ENCODE data around the gene E2F3. TPM values are rescaled to one million over a fixed set of nuclear protein-coding genes. Genes with fewer than 3 reads are reported as not detected.

The E2F3 gene
- total RNA-seq, 4 donors from 2014 or later, result 4.2 to 7.4 (median 6.9) TPM

- no peak for DNase-seq
- TF ChIP-seq, protein P1, sequence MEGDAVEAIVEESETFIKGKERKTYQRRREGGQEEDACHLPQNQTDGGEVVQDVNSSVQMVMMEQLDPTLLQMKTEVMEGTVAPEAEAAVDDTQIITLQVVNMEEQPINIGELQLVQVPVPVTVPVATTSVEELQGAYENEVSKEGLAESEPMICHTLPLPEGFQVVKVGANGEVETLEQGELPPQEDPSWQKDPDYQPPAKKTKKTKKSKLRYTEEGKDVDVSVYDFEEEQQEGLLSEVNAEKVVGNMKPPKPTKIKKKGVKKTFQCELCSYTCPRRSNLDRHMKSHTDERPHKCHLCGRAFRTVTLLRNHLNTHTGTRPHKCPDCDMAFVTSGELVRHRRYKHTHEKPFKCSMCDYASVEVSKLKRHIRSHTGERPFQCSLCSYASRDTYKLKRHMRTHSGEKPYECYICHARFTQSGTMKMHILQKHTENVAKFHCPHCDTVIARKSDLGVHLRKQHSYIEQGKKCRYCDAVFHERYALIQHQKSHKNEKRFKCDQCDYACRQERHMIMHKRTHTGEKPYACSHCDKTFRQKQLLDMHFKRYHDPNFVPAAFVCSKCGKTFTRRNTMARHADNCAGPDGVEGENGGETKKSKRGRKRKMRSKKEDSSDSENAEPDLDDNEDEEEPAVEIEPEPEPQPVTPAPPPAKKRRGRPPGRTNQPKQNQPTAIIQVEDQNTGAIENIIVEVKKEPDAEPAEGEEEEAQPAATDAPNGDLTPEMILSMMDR (IDR thresholded peaks at IDR 0.05), result no peak
- TF ChIP-seq POLR2A (IDR thresholded peaks at IDR 0.05), result no peak
- no peak overlapping the region for H3K4me3 ChIP-seq
- peaks cover 0 to 5% (median 0%) of the 10 kb centered on the region in 3 donors for H3K36me3 ChIP-seq
- no peaks in the 10 kb centered on the region for H3K27me3 ChIP-seq
- H3K27ac ChIP-seq, result no peak overlapping the region
- H3K4me1 ChIP-seq, result no peaks in the 10 kb centered on the region
- no peaks in the 10 kb centered on the region for H3K9me3 ChIP-seq
Measured at GRCh38 chr6:20434766-20435165, 33.1 kb downstream of the E2F3 start.

DNA sequence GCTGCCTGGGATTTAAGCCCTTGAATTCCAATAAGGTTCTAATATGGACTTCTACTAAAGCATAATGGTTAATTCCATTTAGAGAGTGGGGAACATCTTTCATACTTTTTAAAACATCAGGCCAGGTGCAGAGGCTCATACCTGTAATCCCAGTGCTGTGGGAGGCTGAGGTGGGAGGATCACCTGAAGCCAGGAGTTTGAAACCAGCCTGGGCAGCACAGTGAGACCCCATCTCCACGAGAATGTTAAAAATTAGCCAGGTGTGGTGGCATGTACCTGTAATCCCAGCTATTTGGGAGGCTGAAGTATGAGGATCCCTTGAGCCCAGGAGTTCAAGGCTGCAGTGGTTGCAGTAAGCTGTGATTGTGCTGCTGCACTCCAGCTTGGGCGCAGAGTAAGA, 35.0 kb downstream of the E2F3 start:
- Histone ChIP-seq H3K9me3 (no peaks in the 10 kb centered on the region), H3K4me1 (no peaks in the 10 kb centered on the region), H3K27me3 (no peaks in the 10 kb centered on the region), H3K27ac (no peak overlapping the region), H3K36me3 (no peaks in the 10 kb centered on the region), H3K4me3 (no peak overlapping the region)
- no peak for DNase-seq
- TF ChIP-seq, protein P1 (IDR thresholded peaks at IDR 0.05), result no peak
- TF ChIP-seq POLR2A (IDR thresholded peaks at IDR 0.05), result no peak

- Histone ChIP-seq H3K9me3 (no peaks in the 10 kb centered on the region), H3K4me1 (no peaks in the 10 kb centered on the region), H3K4me3 (no peak overlapping the region), H3K36me3 (no peaks in the 10 kb centered on the region), H3K27ac (no peak overlapping the region), H3K27me3 (no peaks in the 10 kb centered on the region)
- TF ChIP-seq POLR2A (IDR thresholded peaks at IDR 0.05), result no peak
- DNase-seq, result no peak
Measured at GRCh38 chr6:20437639-20438038, 36.0 kb downstream of the E2F3 start.

- Histone ChIP-seq H3K4me3 (no peak overlapping the region), H3K27ac (no peak overlapping the region), H3K9me3 (no peaks in the 10 kb centered on the region), H3K4me1 (no peaks in the 10 kb centered on the region), H3K36me3 (no peaks in the 10 kb centered on the region), H3K27me3 (no peaks in the 10 kb centered on the region)
- TF ChIP-seq, protein P1 (IDR thresholded peaks at IDR 0.05), result no peak
- no peak for TF ChIP-seq POLR2A (IDR thresholded peaks at IDR 0.05)
- no peak for DNase-seq
Measured at GRCh38 chr6:20438462-20439070, 36.9 kb downstream of the E2F3 start.

GRCh38 chr6:20439558-20439957, 37.9 kb downstream of the E2F3 start:
- no peaks in the 10 kb centered on the region for H3K27me3 ChIP-seq
- H3K4me3 ChIP-seq, result no peak overlapping the region
- H3K36me3 ChIP-seq, result no peaks in the 10 kb centered on the region
- H3K9me3 ChIP-seq, result no peaks in the 10 kb centered on the region
- no peak for DNase-seq
- no peak overlapping the region for H3K27ac ChIP-seq
- TF ChIP-seq POLR2A (IDR thresholded peaks at IDR 0.05), result no peak
- TF ChIP-seq, protein P1 (IDR thresholded peaks at IDR 0.05), result no peak
- H3K4me1 ChIP-seq, result no peaks in the 10 kb centered on the region

DNA sequence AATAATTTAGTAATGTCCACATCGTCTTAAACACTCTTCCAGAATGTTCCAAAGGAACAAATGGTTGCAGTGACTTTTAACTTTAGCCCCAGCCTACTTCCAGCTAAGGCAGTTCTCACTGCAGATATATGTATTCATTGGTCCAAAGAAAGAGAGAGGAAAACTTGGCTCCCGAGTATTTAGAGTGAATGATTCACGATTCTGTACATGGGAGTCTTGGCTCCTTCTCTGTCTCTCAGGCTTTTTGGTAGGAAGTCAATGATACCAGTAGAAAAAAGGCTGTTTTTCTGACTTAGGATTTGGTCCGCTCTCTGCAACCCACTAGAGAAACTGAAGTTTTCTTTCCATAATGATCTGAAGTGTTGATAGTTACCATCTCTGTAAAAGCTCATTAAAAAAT, 38.6 kb downstream of the E2F3 start:
- no peaks in the 10 kb centered on the region for H3K9me3 ChIP-seq
- H3K4me1 ChIP-seq, result no peaks in the 10 kb centered on the region
- H3K4me3 ChIP-seq, result no peak overlapping the region
- H3K27ac ChIP-seq, result no peak overlapping the region
- no peaks in the 10 kb centered on the region for H3K36me3 ChIP-seq
- TF ChIP-seq, protein P1 (IDR thresholded peaks at IDR 0.05), result no peak
- no peak for TF ChIP-seq POLR2A (IDR thresholded peaks at IDR 0.05)
- H3K27me3 ChIP-seq, result no peaks in the 10 kb centered on the region
- no peak for DNase-seq
